Stimulated activated CD4-positive, alpha-beta T cell treated with anti-CD3 and anti-CD28 coated beads, Interleukin-4, amount 100 ng/mL, for 24 hours (primary cell): ENCODE data around the gene FERMT3.

ENCODE experiments used
- DNase-seq: peaks from one replicate; pipeline ENCODE4 v3.0.0-alpha.2; 2020

The FERMT3 gene

GRCh38 chr11:64222651-64223000, 16.1 kb downstream of the FERMT3 start:
- no peak for DNase-seq

- no peak for DNase-seq
These were observed 16.6 kb downstream of the FERMT3 start for GRCh38 chr11:64223001-64223651.

GRCh38 chr11:64224151-64224890, 17.8 kb downstream of the FERMT3 start:
- no peak for DNase-seq

DNA sequence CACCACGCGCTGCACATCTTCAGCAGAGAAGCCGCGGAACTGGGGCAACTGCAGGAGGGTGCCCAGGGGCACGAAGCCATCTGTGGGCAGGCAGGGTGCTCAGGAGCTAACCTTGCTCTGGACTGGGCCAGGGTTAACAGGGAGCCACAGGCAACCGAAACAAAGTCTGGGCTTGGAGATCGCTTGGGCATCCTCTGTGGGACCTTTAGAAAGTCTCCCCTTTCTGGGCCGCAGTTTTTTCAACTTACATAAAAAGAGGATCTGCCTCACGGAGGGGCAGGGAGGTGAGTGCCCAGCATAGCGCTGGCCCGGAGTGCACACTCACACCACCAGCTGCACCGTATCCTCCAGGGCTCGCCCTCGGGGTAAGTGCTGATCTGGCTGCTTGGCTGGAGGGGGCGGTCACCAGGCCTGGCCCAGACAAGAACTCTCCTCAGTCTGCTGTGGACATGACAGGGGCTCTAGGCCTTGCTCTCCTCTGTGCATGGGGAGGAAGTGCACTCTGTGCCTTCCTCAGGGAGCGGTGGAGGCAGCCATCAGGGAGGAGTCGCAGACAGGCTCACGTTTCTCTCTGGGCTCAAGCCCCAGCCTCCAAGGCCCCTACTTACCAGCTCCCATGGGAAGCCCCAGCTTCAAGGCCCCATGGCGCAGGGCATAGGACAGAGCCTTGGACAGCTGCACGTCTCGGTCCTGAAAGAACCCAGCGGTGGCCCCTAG, 18.5 kb downstream of the FERMT3 start:
- no peak for DNase-seq

- peak; percentile 93 for DNase-seq
These were observed 19.3 kb downstream of the FERMT3 start, which contains the start of the genes NUDT22 and TRPT1 for GRCh38 chr11:64225608-64226506. TSS of gene NUDT22 (plus strand) at chr11:64226274. CDS start at chr11:64226653, 379 bp downstream. TSS of gene TRPT1 (minus strand) at chr11:64226186. CDS start at chr11:64225860, 326 bp downstream.

DNA sequence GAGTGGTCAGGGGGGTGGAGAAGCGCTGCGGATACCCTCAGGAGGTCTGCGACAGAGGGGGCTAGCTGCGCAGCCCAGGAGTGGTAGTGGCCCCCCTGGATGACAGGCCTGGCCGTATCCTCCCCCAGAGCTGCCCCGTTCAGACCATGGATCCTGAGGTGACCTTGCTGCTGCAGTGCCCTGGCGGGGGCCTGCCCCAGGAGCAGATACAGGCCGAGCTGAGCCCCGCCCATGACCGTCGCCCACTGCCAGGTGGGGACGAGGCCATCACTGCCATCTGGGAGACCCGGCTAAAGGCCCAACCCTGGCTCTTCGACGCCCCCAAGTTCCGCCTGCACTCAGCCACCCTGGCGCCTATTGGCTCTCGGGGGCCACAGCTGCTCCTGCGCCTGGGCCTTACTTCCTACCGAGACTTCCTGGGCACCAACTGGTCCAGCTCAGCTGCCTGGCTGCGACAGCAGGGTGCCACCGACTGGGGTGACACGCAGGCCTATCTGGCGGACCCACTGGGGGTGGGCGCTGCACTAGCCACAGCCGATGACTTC, 20.1 kb downstream of the FERMT3 start:
- DNase-seq: peak; percentile 62

- DNase-seq: no peak
These were observed 21.0 kb downstream of the FERMT3 start for GRCh38 chr11:64227405-64227956.

GRCh38 chr11:64229090-64229743, 22.7 kb downstream of the FERMT3 start:
- no peak for DNase-seq

- no peak for DNase-seq
These were observed 23.2 kb downstream of the FERMT3 start for GRCh38 chr11:64229744-64230170.

DNA sequence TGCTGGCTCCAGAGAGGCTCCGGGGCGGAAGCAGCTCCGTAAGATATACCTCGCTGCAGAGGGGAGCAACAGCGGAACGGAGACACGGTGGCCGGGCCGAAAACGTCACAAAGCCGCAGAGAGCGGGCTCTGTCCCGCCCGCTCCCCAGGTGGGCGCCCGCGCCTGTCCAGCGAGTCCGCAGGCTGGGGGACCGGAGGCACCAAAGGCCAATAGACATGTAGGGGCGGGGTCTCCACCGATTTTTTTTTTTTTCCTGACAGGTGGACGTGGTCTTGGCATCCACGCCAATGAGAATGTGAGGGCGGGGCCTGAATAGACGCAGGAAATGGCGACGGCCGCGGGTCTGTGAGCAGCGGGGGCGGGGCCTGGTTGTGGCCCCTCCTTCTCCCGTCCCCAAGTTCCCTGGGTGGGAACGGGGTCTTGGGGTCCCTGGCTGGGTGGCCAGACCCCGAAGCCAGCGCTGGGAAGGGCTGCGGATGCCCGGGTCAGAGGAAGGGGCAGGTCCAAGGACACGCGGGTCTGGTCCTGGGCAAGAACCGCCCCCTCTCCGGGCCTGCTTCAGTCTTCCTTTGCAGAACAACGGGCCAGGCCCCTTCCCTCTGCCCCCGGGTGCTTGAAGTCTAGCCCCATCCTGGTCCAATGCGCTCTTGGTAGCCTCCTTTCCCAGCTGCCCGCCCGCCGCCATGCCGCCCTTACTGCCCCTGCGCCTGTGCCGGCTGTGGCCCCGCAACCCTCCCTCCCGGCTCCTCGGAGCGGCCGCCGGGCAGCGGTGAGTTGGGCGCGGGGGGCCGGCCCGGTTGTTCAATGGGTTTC, 23.9 kb downstream of the FERMT3 start, which contains the start of gene DNAJC4:
TSS of gene DNAJC4 (plus strand) at position 378 of the 814 bp plus-strand sequence. CDS start at position 685, 307 bp downstream.
- DNase-seq: peak; percentile 91

DNA sequence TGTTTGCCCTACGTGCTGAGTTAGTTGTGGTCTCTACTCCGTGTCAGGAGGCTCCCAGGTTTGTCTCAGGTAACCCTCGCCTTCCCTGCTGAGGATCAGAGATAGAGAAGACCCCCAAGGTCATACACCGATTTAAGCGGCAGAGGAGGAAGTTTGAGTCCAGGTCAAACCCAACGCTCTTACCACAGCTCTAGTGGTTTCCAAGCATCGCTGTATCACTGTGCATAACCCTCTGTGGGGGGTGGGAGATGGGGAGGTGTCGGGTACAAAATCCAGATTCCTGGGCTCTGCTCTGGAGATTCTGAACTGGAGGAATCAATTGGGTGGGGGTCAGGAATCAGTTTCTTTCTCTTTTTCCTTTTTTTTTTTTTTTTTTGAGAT, 24.5 kb downstream of the FERMT3 start:
- DNase-seq: no peak

GRCh38 chr11:64231546-64231945, 25.0 kb downstream of the FERMT3 start:
- no peak for DNase-seq

- DNase-seq: no peak
These were observed 25.9 kb downstream of the FERMT3 start for GRCh38 chr11:64232182-64232966.

DNA sequence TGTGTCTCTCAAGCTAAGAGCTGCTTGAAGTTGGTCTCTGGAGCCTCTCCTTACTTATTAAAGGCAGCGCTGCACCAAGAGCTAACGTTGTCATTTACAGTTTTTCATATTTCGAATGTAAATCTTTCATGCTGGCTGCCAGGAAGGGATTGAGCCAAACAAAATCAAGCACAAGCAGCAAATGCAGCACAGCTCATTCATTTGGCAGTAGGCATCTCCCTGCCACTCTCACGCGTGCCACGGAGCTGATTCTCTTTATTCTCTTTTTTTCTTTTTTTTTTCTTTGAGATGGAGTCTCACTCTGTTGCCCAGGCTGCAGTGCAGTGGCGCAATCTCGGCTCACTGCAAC, 26.4 kb downstream of the FERMT3 start:
- no peak for DNase-seq

GRCh38 chr11:64233913-64234586, 27.5 kb downstream of the FERMT3 start, which contains the start of gene VEGFB:
TSS of gene VEGFB (plus strand) at chr11:64234584. CDS start at chr11:64234834, 250 bp downstream.
- peak; percentile 64 for DNase-seq

- DNase-seq: no peak
These were observed 28.3 kb downstream of the FERMT3 start for GRCh38 chr11:64234647-64235379.

- DNase-seq: no peak
These were observed 29.1 kb downstream of the FERMT3 start for GRCh38 chr11:64235437-64236161.
